Immature natural killer cell (primary cell): ENCODE data around the gene RASL10A. TPM values are rescaled to one million over a fixed set of nuclear protein-coding genes. Genes with fewer than 3 reads are reported as not detected.

ENCODE experiments used
- DNase-seq, 3 donors: peaks; one replicate each; pipeline ENCODE4 v3.0.0; 2022; ENCODE audit warnings: mixed read lengths in 1 of 3
- H3K27ac Mint-ChIP-seq, 6 donors: one replicate each; pipeline ENCODE4 v1.8.0; 2020; ENCODE audit warnings: mixed read lengths in 6 of 6, mild to moderate bottlenecking in 5 of 6, inconsistent platforms in 4 of 6, moderate library complexity in 3 of 6
- H3K27me3 Mint-ChIP-seq, 3 donors: one replicate each; pipeline ENCODE4 v1.8.0; 2020 to 2021; ENCODE audit warnings: low read depth in 3 of 3, mild to moderate bottlenecking in 3 of 3, mixed read lengths in 3 of 3, moderate library complexity in 3 of 3, inconsistent platforms in 1 of 3
- H3K36me3 Mint-ChIP-seq, 3 donors: one replicate each; pipeline ENCODE4 v1.8.0; 2020; ENCODE audit warnings: mixed read lengths in 3 of 3, inconsistent platforms in 2 of 3, mild to moderate bottlenecking in 2 of 3
- H3K4me1 Mint-ChIP-seq, 2 donors: one replicate each; pipeline ENCODE4 v1.8.0; 2020; ENCODE audit warnings: inconsistent platforms in 2 of 2, mild to moderate bottlenecking in 2 of 2, mixed read lengths in 2 of 2, moderate library complexity in 1 of 2
- H3K4me3 Mint-ChIP-seq, 5 donors: one replicate each; pipeline ENCODE4 v1.8.0; 2020; ENCODE audit warnings: mild to moderate bottlenecking in 5 of 5, mixed read lengths in 5 of 5, inconsistent platforms in 3 of 5, moderate library complexity in 3 of 5
- H3K9me3 Mint-ChIP-seq, 6 donors: one replicate each; pipeline ENCODE4 v1.8.0; 2020; ENCODE audit warnings: mild to moderate bottlenecking in 6 of 6, mixed read lengths in 6 of 6, inconsistent platforms in 4 of 6, moderate library complexity in 3 of 6
- polyA plus RNA-seq, 3 donors: library from polyadenylated mRNA; unstranded; fragments of 300-500 nt; fragmentation: Illumina TruSeq; gene quantifications; one replicate each; pipeline ENCODE4 v1.2.3, GENCODE V29; 2021

Gene RASL10A
- polyA plus RNA-seq, 3 donors from 2014 or later: not detected

- H3K27ac Mint-ChIP-seq: no peak overlapping the region
- peaks cover 0 to 3% (median 2%) of the 10 kb centered on the region in 3 donors for H3K27me3 Mint-ChIP-seq
- H3K4me3 Mint-ChIP-seq: no peak overlapping the region
- H3K4me1 Mint-ChIP-seq: no peaks in the 10 kb centered on the region
- no peak for DNase-seq
- H3K36me3 Mint-ChIP-seq: peaks cover 12 to 52% (median 20%) of the 10 kb centered on the region in 3 donors
- H3K9me3 Mint-ChIP-seq: no peaks in the 10 kb centered on the region
These were observed 27.9 kb upstream of the RASL10A start for GRCh38 chr22:29343313-29343805.

- Mint-ChIP-seq H3K4me3 (no peak overlapping the region), H3K27ac (no peak overlapping the region), H3K4me1 (no peaks in the 10 kb centered on the region), H3K36me3 (peaks cover 9 to 52% (median 18%) of the 10 kb centered on the region in 3 donors), H3K27me3 (peaks cover 0 to 3% (median 2%) of the 10 kb centered on the region in 3 donors), H3K9me3 (no peaks in the 10 kb centered on the region)
- DNase-seq: no peak
These were observed 27.2 kb upstream of the RASL10A start for GRCh38 chr22:29342577-29343312.

DNA sequence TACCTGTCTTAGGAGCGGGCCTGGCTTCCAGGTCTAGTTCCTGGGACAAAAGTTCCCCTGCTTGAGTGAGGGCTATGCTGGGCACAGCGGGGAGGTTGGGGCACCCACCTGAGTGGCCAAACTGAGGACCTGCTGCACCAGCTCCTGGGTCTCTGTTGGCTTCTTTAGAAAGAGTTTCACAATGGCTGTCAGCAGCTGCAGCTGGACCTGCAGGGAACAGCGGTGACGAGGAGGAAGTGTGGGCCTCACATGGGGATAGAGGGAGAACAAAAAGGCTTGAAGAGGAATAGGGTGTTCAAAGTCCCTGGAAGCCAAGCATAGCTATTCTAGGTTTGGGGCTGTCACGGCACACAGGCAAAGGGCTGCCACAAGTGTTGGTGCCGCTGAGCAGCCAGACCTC lies 26.7 kb upstream of the RASL10A start:
- Mint-ChIP-seq H3K36me3 (peaks cover 4 to 46% (median 14%) of the 10 kb centered on the region in 3 donors), H3K4me3 (no peak overlapping the region), H3K27me3 (peaks cover 0 to 3% (median 2%) of the 10 kb centered on the region in 3 donors), H3K4me1 (no peaks in the 10 kb centered on the region), H3K27ac (peak overlapping the region in 1 of 6 donors; percentile 34), H3K9me3 (no peaks in the 10 kb centered on the region)
- no peak for DNase-seq

DNA sequence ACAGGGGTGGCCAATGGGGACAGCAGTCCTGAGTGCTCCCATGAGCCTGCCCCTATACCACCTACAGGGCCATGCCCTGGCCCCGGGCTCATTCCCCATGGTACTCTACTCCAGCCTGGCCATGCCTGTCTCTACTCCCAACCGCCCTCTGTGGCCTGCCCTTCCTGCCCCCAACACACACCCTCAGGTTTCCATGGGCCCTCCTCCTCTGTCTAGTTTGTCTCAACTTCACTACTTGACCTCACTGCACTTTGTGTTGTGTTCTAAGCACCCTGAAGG lies 26.3 kb upstream of the RASL10A start:
- Mint-ChIP-seq H3K27ac (no peak overlapping the region), H3K27me3 (peaks cover 0 to 3% (median 2%) of the 10 kb centered on the region in 3 donors), H3K4me3 (no peak overlapping the region), H3K4me1 (no peaks in the 10 kb centered on the region), H3K36me3 (peaks cover 4 to 44% (median 14%) of the 10 kb centered on the region in 3 donors), H3K9me3 (no peaks in the 10 kb centered on the region)
- no peak for DNase-seq

DNA sequence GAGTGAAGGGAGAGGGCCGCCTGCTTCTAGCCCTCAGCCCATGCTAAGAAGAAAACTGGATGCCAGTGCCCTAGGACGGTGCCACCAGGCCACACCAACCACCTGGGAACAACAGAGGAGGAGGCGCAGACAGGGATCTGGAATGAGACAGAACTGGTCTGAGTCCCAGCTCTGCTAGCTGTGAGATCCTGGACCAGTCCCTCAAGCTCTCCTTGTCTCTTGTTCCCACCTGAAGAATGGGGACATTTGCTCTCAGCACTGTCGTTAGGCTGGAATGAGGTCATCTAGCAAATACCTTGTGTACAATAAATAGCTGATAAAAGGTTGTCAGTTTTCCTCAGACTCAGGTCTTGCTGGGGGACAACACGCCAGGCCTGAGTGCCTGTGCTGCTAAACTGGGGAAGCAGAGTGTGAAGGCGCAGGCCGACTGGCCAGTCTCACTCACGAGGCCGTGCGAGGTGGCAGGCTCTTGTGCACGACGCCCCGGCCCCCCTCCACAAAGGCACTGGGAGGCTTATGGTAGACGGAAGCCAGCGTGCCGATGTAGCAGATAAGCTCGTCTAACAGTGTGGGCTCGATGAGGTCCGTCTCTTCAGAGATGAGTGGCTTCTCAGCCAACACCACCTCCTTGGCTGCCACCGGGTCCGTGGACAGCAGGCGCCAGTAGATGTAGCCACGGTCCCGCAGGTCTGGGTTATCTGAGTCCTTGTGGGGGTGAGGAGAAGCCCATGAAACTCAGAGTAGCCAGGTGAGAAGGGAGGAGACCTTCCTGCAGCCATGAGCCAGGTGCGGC lies 25.8 kb upstream of the RASL10A start:
- no peak for DNase-seq
- H3K4me3 Mint-ChIP-seq: no peak overlapping the region
- peaks cover 4 to 41% (median 14%) of the 10 kb centered on the region in 3 donors for H3K36me3 Mint-ChIP-seq
- H3K4me1 Mint-ChIP-seq: no peaks in the 10 kb centered on the region
- H3K9me3 Mint-ChIP-seq: no peaks in the 10 kb centered on the region
- H3K27ac Mint-ChIP-seq: no peak overlapping the region
- peaks cover 0 to 3% (median 2%) of the 10 kb centered on the region in 3 donors for H3K27me3 Mint-ChIP-seq

- H3K27me3 Mint-ChIP-seq: peaks cover 0 to 3% (median 2%) of the 10 kb centered on the region in 3 donors
- H3K4me1 Mint-ChIP-seq: no peaks in the 10 kb centered on the region
- no peaks in the 10 kb centered on the region for H3K9me3 Mint-ChIP-seq
- no peak overlapping the region for H3K27ac Mint-ChIP-seq
- peaks cover 4 to 40% (median 14%) of the 10 kb centered on the region in 3 donors for H3K36me3 Mint-ChIP-seq
- DNase-seq: no peak
- H3K4me3 Mint-ChIP-seq: no peak overlapping the region
These were observed 25.1 kb upstream of the RASL10A start for GRCh38 chr22:29340566-29340965.

DNA sequence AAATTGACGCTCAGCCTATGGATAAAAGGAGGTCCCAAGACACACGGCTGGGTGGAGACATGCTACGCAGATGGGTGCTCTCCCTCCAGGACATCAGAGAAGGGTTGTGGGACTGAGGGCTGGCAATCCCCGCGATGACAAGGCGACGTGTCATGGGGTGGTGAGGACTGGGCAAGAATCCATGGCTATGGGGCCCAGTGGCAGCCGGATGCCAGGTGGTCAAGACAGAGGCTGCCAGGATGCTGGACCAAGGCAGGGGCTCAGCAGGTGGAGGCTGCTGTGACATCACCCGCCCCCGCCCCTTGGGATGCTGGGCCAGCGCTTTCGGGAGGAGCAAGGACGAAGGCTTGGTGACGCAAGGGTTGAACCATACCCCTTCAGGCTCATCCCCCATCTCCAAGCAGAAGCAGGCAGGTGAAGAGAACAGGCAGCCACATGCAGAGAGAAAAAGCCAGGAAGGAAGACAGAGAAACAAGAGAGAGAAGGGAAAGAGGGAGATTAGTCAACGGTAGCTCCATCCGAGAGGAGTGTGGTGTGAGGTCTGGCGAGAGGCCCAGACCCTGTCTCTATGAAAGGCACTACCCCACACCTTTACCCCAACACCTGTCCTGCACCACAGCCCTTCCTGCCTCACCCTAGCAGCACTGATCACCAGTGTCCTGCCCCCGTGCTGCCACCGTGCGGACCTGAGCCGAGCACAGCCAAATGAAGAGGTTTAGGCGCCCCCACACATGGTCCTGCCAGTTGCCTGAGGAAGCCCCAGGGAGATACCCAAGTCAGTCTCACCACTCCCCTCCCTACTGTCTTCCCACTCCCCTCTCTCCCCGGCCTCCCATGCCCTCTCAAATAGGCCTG lies 24.1 kb upstream of the RASL10A start:
- H3K27ac Mint-ChIP-seq: no peak overlapping the region
- H3K4me1 Mint-ChIP-seq: no peaks in the 10 kb centered on the region
- DNase-seq: no peak
- H3K36me3 Mint-ChIP-seq: peaks cover 4 to 38% (median 14%) of the 10 kb centered on the region in 3 donors
- H3K4me3 Mint-ChIP-seq: no peak overlapping the region
- peaks cover 0 to 3% (median 2%) of the 10 kb centered on the region in 3 donors for H3K27me3 Mint-ChIP-seq
- H3K9me3 Mint-ChIP-seq: no peaks in the 10 kb centered on the region

- no peak for DNase-seq
- Mint-ChIP-seq H3K27ac (no peak overlapping the region), H3K27me3 (peaks cover 0 to 3% (median 2%) of the 10 kb centered on the region in 3 donors), H3K4me1 (no peaks in the 10 kb centered on the region), H3K4me3 (no peak overlapping the region), H3K9me3 (no peaks in the 10 kb centered on the region), H3K36me3 (peaks cover 4 to 37% (median 14%) of the 10 kb centered on the region in 3 donors)
These were observed 22.9 kb upstream of the RASL10A start for GRCh38 chr22:29338398-29338797.

GRCh38 chr22:29337631-29338284 lies 22.3 kb upstream of the RASL10A start:
- no peaks in the 10 kb centered on the region for H3K9me3 Mint-ChIP-seq
- H3K4me3 Mint-ChIP-seq: no peak overlapping the region
- no peak for DNase-seq
- peak overlapping the region in 1 of 6 donors; percentile 22 for H3K27ac Mint-ChIP-seq
- no peaks in the 10 kb centered on the region for H3K4me1 Mint-ChIP-seq
- H3K27me3 Mint-ChIP-seq: peaks cover 0 to 3% (median 2%) of the 10 kb centered on the region in 3 donors
- H3K36me3 Mint-ChIP-seq: peaks cover 4 to 33% (median 9%) of the 10 kb centered on the region in 3 donors

DNA sequence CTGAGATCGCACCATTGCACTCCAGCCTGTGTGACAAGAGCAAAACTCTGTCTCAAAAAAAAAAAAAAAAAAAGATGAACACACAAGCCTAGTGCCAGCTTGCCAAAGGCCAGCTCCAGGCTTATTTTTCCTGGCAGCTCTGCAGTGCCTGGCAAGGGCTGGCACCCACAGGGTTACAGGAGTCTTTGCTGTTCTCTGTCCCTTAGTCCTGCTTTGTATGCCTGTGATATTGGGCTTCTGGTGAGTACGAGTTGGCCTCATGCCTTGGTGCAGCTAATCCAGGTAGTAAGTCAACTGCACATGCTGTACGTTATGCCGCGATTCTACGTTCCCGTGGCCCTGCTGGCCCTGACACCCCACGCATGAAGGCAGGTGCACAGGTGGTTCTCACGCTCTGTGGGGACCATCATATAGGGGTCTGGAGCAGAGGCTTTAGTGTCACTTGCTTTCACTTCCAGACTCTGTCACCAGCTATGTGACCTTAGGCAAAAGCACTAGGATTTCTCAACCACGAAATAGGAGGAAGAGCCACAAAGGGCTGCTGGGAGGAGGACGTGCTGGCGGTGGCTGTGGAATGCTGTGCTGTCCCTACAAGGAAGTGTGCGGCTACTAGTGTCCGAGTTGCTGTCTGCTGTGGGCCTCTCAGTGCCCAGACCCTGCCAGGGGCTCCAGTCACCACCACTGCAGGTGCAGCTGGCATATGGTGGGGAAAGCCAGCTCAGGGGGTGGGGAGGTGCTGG lies 21.4 kb upstream of the RASL10A start:
- peaks cover 0 to 3% (median 2%) of the 10 kb centered on the region in 3 donors for H3K27me3 Mint-ChIP-seq
- H3K4me1 Mint-ChIP-seq: no peaks in the 10 kb centered on the region
- H3K36me3 Mint-ChIP-seq: peaks cover 4 to 28% (median 9%) of the 10 kb centered on the region in 3 donors
- no peak overlapping the region for H3K4me3 Mint-ChIP-seq
- H3K9me3 Mint-ChIP-seq: no peaks in the 10 kb centered on the region
- no peak for DNase-seq
- H3K27ac Mint-ChIP-seq: no peak overlapping the region

GRCh38 chr22:29335656-29336055 lies 20.2 kb upstream of the RASL10A start:
- Mint-ChIP-seq H3K4me1 (no peaks in the 10 kb centered on the region), H3K4me3 (no peak overlapping the region), H3K36me3 (peaks cover 4 to 25% (median 9%) of the 10 kb centered on the region in 3 donors), H3K27ac (no peak overlapping the region), H3K9me3 (no peaks in the 10 kb centered on the region), H3K27me3 (peaks cover 0 to 3% (median 2%) of the 10 kb centered on the region in 3 donors)
- DNase-seq: no peak

GRCh38 chr22:29334696-29335344 lies 19.3 kb upstream of the RASL10A start:
- no peak for DNase-seq
- peaks cover 4 to 25% (median 9%) of the 10 kb centered on the region in 3 donors for H3K36me3 Mint-ChIP-seq
- no peak overlapping the region for H3K4me3 Mint-ChIP-seq
- H3K27me3 Mint-ChIP-seq: peaks cover 0 to 3% (median 2%) of the 10 kb centered on the region in 3 donors
- peak overlapping the region in 1 of 6 donors; percentile 74 for H3K27ac Mint-ChIP-seq
- H3K9me3 Mint-ChIP-seq: no peaks in the 10 kb centered on the region
- no peaks in the 10 kb centered on the region for H3K4me1 Mint-ChIP-seq
